Measurements from ENCODE around the gene FRY. TPM values are rescaled to one million over a fixed set of nuclear protein-coding genes. Genes with fewer than 3 reads are reported as not detected.

FRY gene
- total RNA-seq, 2 donors from 2014 or later, result 10.3 to 13.7 TPM

GRCh38 chr13:32222046-32222676 is 190.6 kb downstream of the FRY start:
- no peak for ATAC-seq
- DNase-seq, result no peak

GRCh38 chr13:32224916-32225315 is 193.3 kb downstream of the FRY start:
- intact Hi-C loops (cut with DNase I, micrococcal nuclease), result no loop called here
- DNase-seq, result no peak
- no peak for ATAC-seq

More at GRCh38 chr13:32222046-32222676, 190.6 kb downstream of the FRY start:
- intact Hi-C loops (cut with DNase I, micrococcal nuclease), result no loop called here

- intact Hi-C loops (cut with DNase I, micrococcal nuclease), result no loop called here
- DNase-seq (no peak), ATAC-seq (no peak)
These were observed 193.9 kb downstream of the FRY start for GRCh38 chr13:32225481-32225931.

- ATAC-seq (no peak), DNase-seq (no peak)
- intact Hi-C loops (cut with DNase I, micrococcal nuclease), result no loop called here
These were observed 196.9 kb downstream of the FRY start for GRCh38 chr13:32228330-32229041.

GRCh38 chr13:32229443-32229842 is 197.9 kb downstream of the FRY start:
- DNase-seq, result no peak
- ATAC-seq, result no peak
- intact Hi-C loops (cut with DNase I, micrococcal nuclease), result no loop called here

- DNase-seq (no peak), ATAC-seq (no peak)
- intact Hi-C loops (cut with DNase I, micrococcal nuclease), result no loop called here
These were observed 200.7 kb downstream of the FRY start for GRCh38 chr13:32232263-32232662.

GRCh38 chr13:32233062-32233461 is 201.5 kb downstream of the FRY start:
- intact Hi-C loops (cut with DNase I, micrococcal nuclease), result no loop called here
- no peak for ATAC-seq
- DNase-seq, result no peak

- DNase-seq, result no peak
- ATAC-seq, result no peak
- intact Hi-C loops (cut with DNase I, micrococcal nuclease), result no loop called here
These were observed 203.3 kb downstream of the FRY start for GRCh38 chr13:32234914-32235313.

GRCh38 chr13:32237681-32238080 is 206.1 kb downstream of the FRY start:
- no peak for ATAC-seq
- intact Hi-C loops (cut with DNase I, micrococcal nuclease), result no loop called here
- DNase-seq, result no peak

- ATAC-seq (no peak), DNase-seq (no peak)
- intact Hi-C loops (cut with DNase I, micrococcal nuclease), result no loop called here
These were observed 212.1 kb downstream of the FRY start for GRCh38 chr13:32243695-32244094.

GRCh38 chr13:32245555-32245954 is 214.0 kb downstream of the FRY start:
- intact Hi-C loops (cut with DNase I, micrococcal nuclease), result no loop called here
- ATAC-seq, result no peak
- DNase-seq, result no peak

GRCh38 chr13:32246468-32246867 is 214.9 kb downstream of the FRY start:
- peak; percentile 95 for ATAC-seq
- intact Hi-C loops (cut with DNase I, micrococcal nuclease), result loop anchor here in 1 of 2 donors (2.0 kb wide), 1 partner anchor 64 kb away; no protein-coding TSS in a partner anchor
- DNase-seq, result peak; percentile 38 to 64

- ATAC-seq, result no peak
- no peak for DNase-seq
- intact Hi-C loops (cut with DNase I, micrococcal nuclease), result loop anchor here in 1 of 2 donors (2.0 kb wide), 1 partner anchor 63 kb away; no protein-coding TSS in a partner anchor
These were observed 216.3 kb downstream of the FRY start for GRCh38 chr13:32247887-32248286.

- no peak for DNase-seq
- intact Hi-C loops (cut with DNase I, micrococcal nuclease), result no loop called here
- ATAC-seq, result no peak
These were observed 217.2 kb downstream of the FRY start for GRCh38 chr13:32248801-32249200.

- DNase-seq (no peak), ATAC-seq (no peak)
- intact Hi-C loops (cut with DNase I, micrococcal nuclease), result no loop called here
These were observed 221.4 kb downstream of the FRY start for GRCh38 chr13:32252812-32253438.

- intact Hi-C loops (cut with DNase I, micrococcal nuclease), result no loop called here
- DNase-seq, result no peak
These were observed 222.4 kb downstream of the FRY start for GRCh38 chr13:32253911-32254399.

GRCh38 chr13:32254416-32254815 is 222.8 kb downstream of the FRY start:
- peak; percentile 48 for ATAC-seq
- DNase-seq, result no peak
- intact Hi-C loops (cut with DNase I, micrococcal nuclease), result no loop called here

More at GRCh38 chr13:32253911-32254399, 222.4 kb downstream of the FRY start:
- ATAC-seq, result peak; percentile 87

GRCh38 chr13:32254916-32255723 is 223.5 kb downstream of the FRY start:
- intact Hi-C loops (cut with DNase I, micrococcal nuclease), result no loop called here
- no peak for ATAC-seq
- no peak for DNase-seq

- peak; percentile 63 for ATAC-seq
- intact Hi-C loops (cut with DNase I, micrococcal nuclease), result no loop called here
- no peak for DNase-seq
These were observed 224.1 kb downstream of the FRY start for GRCh38 chr13:32255724-32256109.

Data from left colon (tissue), 2 donors.